GM12878 (cell line): ENCODE results near the gene NEU4.

Source experiments
- BHLHE40 ChIP-seq, 2 experiments: fragments of 450-650 bp in 1 of 2; IDR thresholded peaks; 2 replicates each; pipeline ENCODE4 v1.6.1; 2011 to 2017; ENCODE audit warnings: low read depth in 2 of 2, borderline replicate concordance in 1 of 2, improper control_type of control experiment in 1 of 2, low read length in 1 of 2, mild to moderate bottlenecking in 1 of 2
- NR2C2 ChIP-seq: IDR thresholded peaks from 2 replicates; pipeline ENCODE4 v1.6.1; 2011; ENCODE audit warnings: borderline replicate concordance, low read depth; ENCODE audit not compliant: control insufficient read depth, insufficient read length
- POLR2AphosphoS5 ChIP-seq: IDR thresholded peaks from 2 replicates; pipeline ENCODE4 v1.6.1; 2011; ENCODE audit warnings: mild to moderate bottlenecking, low read length, inconsistent platforms

DNA sequence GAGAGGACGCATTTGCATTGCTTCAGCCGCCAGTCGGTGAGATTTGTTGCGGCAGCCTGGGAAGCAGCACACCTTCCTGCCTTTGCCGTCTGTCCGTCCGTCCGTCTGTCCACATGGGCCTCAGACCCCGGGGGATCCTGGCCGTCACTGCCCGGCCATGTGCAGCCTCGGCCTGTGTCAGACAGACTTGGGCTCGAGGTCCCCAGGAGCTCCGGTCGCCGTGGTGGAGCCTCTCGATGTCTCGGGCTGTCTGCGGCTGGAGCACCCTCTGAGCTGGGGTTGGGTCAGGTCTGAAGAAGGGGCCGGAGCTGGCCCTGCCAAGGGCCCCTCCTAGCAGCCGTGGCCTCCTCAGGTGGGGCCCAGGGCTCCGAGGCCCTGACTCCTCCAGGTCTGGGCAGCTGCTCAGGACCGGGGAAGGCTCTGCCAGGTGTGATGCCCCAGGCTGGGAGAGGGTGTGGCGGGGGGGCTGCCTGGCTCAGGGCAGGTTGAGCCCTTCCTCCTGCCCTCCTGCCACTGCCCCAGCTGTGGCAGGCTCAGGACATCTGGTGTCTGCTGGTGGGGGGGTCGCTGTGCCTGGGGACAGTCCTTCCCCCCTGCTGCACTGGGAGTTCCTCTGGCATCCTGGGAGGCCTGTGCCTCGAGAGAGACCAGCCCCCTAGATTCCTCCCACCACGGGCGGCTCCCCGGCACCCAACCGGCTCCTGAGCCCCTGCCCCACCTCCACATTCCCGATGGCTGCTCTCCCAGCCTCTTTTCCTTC, 11.8 kb downstream of the NEU4 start:
- TF ChIP-seq POLR2AphosphoS5 (no peak), BHLHE40 (IDR thresholded peaks at IDR 0.05; ENCODE audit: borderline replicate concordance in 1 of 2, low read depth in 2 of 2, low read length in 1 of 2) (no peak), NR2C2 (no peak)
